NCI-H128 (cell line): Measurements from ENCODE around the gene B9D1.

Source experiments
- DNase-seq: peaks from one replicate; lab custom pipeline; 2025; ENCODE audit not compliant: unreplicated experiment; lab: John Stamatoyannopoulos, UW

B9D1 gene

GRCh38 chr17:19305256-19305655 lies 57.3 kb downstream of the B9D1 start:
- DNase-seq, result no peak

- DNase-seq, result no peak
These were observed 57.8 kb downstream of the B9D1 start for GRCh38 chr17:19304751-19305150.

GRCh38 chr17:19304209-19304608 lies 58.3 kb downstream of the B9D1 start:
- no peak for DNase-seq

- no peak for DNase-seq
These were observed 59.2 kb downstream of the B9D1 start for GRCh38 chr17:19303367-19303776.

GRCh38 chr17:19302791-19303331 lies 59.7 kb downstream of the B9D1 start:
- no peak for DNase-seq

- no peak for DNase-seq
These were observed 60.5 kb downstream of the B9D1 start for GRCh38 chr17:19301973-19302372.

GRCh38 chr17:19301274-19301951 lies 61.1 kb downstream of the B9D1 start:
- no peak for DNase-seq

GRCh38 chr17:19299866-19300265 lies 62.7 kb downstream of the B9D1 start:
- no peak for DNase-seq

GRCh38 chr17:19299214-19299747 lies 63.2 kb downstream of the B9D1 start:
- no peak for DNase-seq

- no peak for DNase-seq
These were observed 63.8 kb downstream of the B9D1 start for GRCh38 chr17:19298569-19299213.

GRCh38 chr17:19296786-19297778 lies 65.4 kb downstream of the B9D1 start:
- DNase-seq, result no peak

- no peak for DNase-seq
These were observed 66.9 kb downstream of the B9D1 start for GRCh38 chr17:19295473-19296135.

- no peak for DNase-seq
These were observed 68.1 kb downstream of the B9D1 start for GRCh38 chr17:19294443-19294842.
